Bronchial epithelial cell (primary cell): Measurements from ENCODE around the gene SUCLG2. TPM values are rescaled to one million over a fixed set of nuclear protein-coding genes. Genes with fewer than 3 reads are reported as not detected.

Experiments
- DNase-seq: peaks from one replicate; pipeline ENCODE4 v3.0.0-alpha.2; 2010; ENCODE audit warnings: low read depth
- FAIRE-seq: peaks from 2 replicates; lab custom pipeline; 2011; peaks lifted over from hg19 to GRCh38; lab: Jason Lieb, UNC
- H3K27me3 ChIP-seq: 2 replicates; pipeline ENCODE4 v1.5.1; 2011; ENCODE audit warnings: low read length; ENCODE audit not compliant: control insufficient read depth, insufficient read depth
- H3K36me3 ChIP-seq: 2 replicates; pipeline ENCODE4 v1.5.1; 2011; ENCODE audit warnings: low read length; ENCODE audit not compliant: control insufficient read depth, insufficient read depth
- H3K4me3 ChIP-seq: 2 replicates; pipeline ENCODE4 v1.5.1; 2011; ENCODE audit warnings: mild to moderate bottlenecking, low read depth, low read length, control low read depth
- total RNA-seq: library from RNA; depleted of rRNA; stranded (reverse); fragments of >200 nt; gene quantifications from 2 replicates; pipeline ENCODE4 v1.2.1, GENCODE V29; 2014
- TF ChIP-seq, protein P1 (sequence below): IDR thresholded peaks from 2 replicates; pipeline ENCODE4 v1.5.1; 2011; ENCODE audit warnings: mild to moderate bottlenecking, moderate library complexity, low read length, control low read depth, inconsistent platforms; ENCODE audit not compliant: insufficient read depth, severe bottlenecking

Gene SUCLG2
- total RNA-seq, 1 donor from 2014 or later, result 42.1 TPM

DNA sequence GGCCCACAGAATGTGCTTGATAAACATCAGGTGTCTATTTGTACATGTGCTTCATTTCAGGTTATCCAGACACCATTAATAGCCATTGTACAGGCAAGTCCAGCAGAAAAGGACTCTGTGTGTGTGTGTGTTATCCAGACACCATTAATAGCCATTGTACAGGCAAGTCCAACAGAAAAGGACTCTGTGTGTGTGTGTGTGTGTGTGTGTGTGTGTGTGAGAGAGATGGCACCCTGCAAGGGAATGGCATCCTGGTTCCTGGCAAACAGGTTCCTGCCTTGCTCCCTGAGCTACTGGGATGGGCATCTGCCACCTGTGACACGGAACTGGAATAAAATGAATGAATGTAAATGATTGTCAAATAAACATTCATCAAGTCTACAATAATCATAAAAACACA is 11.7 kb downstream of the SUCLG2 start:
- DNase-seq (no peak), FAIRE-seq (no peak)
- TF ChIP-seq, protein P1, sequence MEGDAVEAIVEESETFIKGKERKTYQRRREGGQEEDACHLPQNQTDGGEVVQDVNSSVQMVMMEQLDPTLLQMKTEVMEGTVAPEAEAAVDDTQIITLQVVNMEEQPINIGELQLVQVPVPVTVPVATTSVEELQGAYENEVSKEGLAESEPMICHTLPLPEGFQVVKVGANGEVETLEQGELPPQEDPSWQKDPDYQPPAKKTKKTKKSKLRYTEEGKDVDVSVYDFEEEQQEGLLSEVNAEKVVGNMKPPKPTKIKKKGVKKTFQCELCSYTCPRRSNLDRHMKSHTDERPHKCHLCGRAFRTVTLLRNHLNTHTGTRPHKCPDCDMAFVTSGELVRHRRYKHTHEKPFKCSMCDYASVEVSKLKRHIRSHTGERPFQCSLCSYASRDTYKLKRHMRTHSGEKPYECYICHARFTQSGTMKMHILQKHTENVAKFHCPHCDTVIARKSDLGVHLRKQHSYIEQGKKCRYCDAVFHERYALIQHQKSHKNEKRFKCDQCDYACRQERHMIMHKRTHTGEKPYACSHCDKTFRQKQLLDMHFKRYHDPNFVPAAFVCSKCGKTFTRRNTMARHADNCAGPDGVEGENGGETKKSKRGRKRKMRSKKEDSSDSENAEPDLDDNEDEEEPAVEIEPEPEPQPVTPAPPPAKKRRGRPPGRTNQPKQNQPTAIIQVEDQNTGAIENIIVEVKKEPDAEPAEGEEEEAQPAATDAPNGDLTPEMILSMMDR, result no peak
- Histone ChIP-seq H3K4me3 (no peak overlapping the region), H3K27me3 (no peaks in the 10 kb centered on the region), H3K36me3 (no peaks in the 10 kb centered on the region)

DNA sequence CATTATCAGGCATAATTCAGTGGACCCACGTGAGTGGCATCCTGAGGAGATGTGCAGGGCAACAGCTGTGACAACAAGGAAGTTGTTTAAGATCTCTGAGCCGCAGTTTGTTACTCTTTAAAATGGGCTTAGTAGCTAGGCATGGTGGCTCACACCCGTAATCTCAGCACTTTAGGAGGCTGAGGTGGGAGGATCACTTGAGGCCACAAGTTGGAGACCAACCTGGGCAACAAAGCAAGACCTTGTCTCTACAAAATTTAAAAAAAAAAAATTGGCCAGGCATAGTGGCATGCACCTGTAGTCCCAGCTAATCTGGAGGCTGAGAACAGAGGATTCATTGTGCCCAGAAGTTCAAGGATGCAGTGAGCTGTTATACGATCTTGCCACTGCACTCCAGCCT is 12.2 kb downstream of the SUCLG2 start:
- no peaks in the 10 kb centered on the region for H3K27me3 ChIP-seq
- TF ChIP-seq, protein P1, result no peak
- H3K4me3 ChIP-seq, result no peak overlapping the region
- FAIRE-seq, result no peak
- H3K36me3 ChIP-seq, result no peaks in the 10 kb centered on the region
- no peak for DNase-seq

DNA sequence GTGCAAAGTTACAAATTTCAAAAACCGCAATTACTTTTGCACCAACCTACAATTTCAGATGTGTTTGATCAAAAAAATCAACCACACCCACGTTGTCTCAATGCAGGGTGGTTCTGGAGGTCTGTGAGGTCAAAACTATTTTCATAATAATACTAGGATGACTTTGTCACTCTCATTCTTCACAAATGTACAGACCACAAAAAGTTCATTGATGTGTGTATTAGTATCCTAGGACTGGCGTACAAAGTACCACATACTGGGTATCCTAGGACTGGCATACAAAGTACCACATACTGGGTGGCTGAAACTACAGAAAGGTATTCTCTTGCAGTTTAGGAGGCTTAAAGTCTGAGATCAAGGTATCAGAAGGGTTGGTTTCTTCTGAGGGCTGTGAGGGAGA is 13.0 kb downstream of the SUCLG2 start:
- TF ChIP-seq, protein P1, result no peak
- Histone ChIP-seq H3K4me3 (no peak overlapping the region), H3K36me3 (no peaks in the 10 kb centered on the region), H3K27me3 (no peaks in the 10 kb centered on the region)
- no peak for FAIRE-seq
- no peak for DNase-seq

DNA sequence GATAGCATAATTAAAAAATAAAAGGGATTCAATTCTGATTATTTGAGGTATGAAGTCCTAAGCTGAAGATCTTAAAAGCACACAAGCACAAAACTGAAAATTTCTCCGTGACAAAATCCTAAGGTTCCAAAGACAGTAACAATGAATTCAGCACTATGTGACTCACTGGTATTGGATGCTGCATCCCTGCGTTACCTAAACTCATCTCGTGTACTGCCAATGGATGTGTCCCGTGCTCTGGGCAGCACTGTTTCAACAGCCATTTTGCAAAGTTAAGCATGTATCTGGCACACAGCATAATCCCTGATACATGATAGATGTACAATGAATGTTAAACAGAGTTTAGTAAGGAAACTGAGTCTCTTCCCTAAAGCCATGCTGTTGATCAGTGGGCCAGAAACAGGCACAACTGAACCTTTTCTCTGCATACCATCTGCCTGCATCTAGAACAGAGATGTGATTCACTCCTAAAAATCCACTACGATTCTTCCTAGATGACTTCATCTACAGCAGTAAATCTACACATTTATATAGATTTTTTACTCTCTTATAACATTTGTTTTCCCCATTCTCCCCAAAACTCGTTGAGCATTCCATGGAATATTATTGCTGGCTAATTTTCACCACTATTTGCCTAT is 14.3 kb downstream of the SUCLG2 start:
- no peak for DNase-seq
- Histone ChIP-seq H3K36me3 (no peaks in the 10 kb centered on the region), H3K4me3 (no peak overlapping the region), H3K27me3 (no peaks in the 10 kb centered on the region)
- TF ChIP-seq, protein P1, result no peak
- no peak for FAIRE-seq

DNA sequence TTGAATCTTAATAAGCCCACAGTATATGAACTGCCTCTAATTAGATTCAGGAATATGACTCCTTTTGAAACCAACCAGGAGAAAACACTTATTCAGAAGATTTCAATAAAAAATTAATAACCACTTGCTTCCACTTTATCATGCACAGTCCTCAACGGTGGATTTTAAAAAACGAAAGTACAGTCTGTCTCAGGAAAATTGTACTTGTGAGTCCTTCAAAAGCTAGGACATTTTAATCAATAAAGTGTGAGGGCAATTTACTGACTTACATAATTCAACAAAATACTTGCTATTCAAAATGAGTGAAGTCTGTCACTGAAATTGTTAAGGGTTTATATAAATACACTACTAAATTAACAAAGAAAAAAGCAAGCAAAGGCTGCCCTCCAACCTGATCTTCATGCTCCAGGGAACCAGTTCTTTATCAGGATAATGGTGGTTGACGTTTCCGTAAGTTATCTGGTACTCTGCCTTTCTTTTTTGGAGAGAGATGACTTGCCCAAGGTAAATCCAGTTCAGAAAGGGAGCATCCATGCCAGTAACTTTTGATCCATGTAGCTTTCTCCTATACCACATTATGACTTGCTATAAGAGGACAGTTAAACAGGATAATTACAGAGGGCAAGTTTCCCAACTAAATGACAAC is 17.0 kb downstream of the SUCLG2 start:
- DNase-seq (no peak), FAIRE-seq (no peak)
- TF ChIP-seq, protein P1, result no peak
- H3K4me3 ChIP-seq, result no peak overlapping the region
- no peaks in the 10 kb centered on the region for H3K36me3 ChIP-seq
- no peaks in the 10 kb centered on the region for H3K27me3 ChIP-seq
